GM21447 (cell line): ENCODE data around the gene GAPT.

Experiments used
- ATAC-seq: cut with Tn5 transposase; IDR thresholded peaks from one replicate; pipeline ENCODE4 v1.9.1; 2021; ENCODE audit not compliant: unreplicated experiment

The GAPT gene

DNA sequence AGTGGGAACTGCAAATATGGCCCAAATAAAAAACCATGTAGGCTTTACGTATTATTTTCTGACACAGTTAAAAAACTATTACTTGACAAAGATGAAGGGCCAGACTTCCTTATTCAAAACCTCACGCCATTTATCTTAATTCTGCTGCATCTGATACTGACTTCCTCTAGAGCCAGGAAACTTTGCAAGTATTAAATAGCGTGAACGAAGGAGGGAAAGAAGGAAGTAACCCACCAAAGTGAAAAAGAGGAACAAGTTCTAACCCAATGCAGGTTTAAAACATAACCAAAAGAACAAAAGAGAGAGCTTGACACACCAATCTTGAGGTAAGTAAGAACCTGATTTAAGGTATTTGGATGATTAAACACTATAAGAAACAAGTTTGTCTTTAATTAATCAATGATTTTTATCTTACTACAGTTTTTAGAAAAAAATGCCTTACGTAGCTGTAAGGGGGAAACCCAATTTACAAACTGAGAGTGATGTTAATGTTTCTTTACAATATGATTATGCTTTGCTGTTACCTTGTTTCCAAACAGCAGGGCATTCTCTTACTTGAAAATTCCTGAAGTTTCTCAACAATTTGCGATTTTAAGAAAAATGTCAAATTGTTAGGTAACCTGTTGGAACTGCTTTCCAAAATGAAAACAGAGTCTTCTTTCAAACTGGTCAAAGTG is at the start of gene GAPT:
Gene GAPT, plus strand, starts transcription at position 220 of the 677 bp plus-strand sequence. CDS start 3,102 bp downstream, outside the sequence.
- ATAC-seq, result peak; percentile 81

DNA sequence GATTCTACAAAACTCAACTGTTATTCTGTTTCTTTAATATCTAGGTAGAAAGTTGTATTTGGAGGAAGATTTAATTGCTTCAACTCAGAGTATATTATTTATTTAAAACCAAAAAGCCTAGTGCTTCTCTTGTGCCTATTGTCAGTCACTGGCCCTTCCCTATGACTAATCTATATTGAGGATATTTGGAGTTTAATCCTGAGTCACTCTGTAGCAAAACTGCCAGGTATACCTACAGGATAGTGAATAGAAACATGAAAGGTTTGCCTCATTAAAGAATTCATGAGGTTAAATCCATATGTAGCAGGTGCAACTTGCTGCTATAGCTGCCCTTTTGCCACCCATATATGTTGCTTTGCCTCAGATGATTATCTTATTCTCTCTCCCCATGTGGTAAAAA is 46.4 kb upstream of the GAPT start:
- ATAC-seq, result no peak

DNA sequence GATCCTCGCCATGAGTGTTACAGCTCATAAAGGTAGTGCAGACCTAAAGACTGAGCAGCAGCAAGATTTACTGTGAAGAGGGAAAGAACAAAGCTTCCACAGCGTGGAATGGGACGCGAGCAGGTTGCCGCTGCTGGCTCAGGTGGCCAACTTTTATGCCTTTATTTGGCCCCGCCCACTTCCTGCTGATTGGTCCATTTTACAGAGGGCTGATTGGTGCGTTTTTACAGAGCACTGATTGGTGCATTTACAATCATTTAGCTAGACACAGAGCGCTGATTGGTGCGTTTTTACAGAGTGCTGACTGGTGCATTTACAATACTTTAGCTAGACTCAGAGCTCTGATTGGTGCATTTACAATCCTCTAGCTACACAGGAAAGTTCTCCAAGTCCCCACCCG is 45.2 kb upstream of the GAPT start:
- no peak for ATAC-seq

DNA sequence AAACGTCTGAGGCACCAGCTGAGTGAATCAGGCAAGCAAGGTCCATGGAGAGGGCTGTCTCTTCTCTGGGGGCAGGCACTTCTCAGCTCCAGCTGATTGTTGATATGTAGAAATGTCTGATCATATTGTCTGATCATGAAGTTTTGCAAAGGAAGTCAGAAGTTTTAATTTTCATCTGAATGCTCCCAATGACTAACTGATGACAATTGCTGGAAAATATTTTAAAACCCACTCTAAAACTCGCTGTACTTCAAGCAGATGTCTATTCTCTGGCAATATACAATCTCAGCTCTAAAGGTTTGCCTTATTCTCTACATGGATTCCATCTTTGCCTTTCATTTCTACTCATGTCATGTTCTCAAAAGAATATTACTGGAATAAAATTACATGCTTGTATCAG is 44.0 kb upstream of the GAPT start:
- ATAC-seq, result no peak

DNA sequence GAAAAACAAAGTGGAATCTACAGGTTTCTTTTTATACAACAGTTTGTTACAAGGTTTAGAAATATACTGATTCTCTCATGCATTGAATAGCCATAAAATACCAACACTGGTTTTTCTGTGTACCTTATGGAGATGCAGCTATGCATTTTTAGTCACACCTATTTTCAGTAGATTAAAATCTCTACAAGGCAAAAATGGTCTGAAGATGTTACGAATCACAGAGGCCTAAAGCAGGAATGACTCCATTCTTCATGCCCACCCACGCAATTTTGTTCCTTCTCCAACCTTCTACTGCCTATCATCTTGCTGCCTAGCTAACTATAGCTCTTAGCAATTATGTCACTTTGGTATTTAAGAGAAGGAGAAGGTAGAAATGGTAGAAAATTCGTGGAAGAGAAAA is 41.2 kb upstream of the GAPT start:
- no peak for ATAC-seq

DNA sequence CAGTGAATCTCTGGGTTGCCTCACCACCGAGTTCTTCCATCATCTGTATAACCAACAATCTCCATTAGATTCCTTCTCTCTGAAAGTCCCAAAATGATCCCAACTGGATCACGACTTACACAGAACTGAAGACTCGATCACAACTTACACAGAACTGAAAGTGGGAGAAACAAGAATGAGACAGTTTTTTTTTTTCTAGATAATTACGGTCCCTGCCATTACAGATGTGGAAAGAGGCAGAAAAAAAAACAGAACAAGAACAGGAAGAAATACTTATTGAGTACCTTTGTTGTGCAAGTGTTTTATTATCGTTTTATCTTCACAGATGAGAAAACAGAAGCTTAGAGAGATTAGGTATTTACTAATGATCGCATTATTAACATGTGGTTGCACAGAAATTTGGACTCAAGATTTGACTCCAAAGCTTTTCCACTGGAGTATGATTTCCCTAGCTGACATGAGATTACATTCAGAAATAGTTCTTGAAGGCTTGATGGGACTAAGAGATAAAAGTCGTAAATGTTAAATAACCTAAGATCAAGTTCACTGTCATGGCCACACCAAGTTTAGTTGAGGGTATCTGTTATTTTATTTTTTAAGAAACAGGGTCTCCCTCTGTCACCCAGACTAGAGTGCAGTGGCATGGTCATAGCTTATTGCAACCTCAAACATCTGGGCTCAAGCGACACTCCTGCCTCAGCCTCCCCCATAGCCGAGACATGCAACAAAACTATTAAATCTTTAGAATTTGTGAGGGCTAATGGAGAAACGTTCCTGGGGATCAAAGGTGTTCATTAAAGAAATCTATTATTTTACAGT is 40.2 kb upstream of the GAPT start:
- no peak for ATAC-seq

DNA sequence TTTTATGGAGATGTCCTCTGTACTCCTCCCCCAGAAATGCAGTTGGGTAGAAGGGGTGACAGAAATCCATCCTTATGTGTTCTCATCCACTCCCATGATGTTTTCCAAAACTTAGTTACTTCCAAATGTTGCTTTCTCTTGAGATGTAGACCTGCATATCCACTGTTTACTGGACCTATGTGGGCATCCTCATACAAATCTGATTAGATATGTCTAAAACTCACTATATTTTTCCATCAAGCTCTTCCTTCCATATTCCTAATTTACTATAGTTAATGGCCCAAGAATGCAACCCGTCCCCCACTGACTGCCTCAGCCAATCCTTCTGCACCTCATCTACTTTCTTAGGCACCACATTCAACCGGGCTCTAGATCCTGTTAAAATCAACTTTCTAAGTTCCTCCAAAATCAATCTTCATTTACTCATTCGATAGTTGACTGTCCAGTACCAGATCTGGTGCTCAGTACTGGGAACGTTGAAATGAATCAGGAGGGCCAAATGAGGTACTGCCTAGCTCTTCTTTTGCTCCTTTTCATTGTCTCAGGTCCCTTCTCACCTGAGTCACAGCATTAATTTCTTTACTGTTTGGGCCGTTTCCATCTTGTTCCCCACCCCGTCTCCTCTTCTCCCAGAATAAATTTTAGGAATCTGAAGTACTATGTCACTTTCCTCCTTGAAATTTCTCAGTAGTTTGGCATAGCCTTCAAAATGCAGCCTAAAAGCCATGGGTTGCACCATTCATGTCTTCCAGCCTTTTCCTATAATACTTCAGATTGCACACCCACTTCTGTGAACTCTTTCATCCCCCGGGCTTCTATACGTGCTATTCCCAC is 39.3 kb upstream of the GAPT start:
- ATAC-seq, result no peak

DNA sequence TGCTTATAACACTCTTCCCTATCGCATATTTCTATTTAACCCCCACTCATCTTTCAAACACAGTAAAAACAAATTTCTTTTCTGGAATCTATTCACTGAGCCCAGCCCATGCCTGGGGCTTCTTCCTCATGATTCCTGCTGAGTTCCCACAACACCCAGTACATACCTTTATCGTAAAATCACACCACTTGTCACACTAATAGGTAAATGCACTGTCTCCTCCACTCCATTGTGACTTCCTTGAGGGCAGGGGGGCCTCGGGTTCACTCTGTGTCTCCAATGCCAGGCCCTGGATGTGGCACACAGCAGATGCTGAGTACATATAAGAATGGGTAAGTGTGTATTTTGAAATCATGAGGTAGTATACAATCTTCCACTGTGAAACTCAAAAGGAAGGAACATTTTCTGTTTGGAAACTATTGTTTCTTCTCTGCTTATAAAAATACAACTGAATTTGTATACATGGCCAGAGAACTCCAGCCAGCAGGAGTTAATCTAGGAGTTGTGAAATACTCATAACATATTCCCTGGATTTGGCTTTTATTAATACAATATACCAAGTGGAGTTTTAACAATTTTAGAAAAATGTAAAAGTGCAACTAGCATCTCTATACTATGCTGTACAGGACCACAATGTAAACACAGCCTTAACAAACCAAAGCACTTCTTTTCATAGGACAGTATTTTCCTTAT is 38.5 kb upstream of the GAPT start:
- ATAC-seq, result no peak

DNA sequence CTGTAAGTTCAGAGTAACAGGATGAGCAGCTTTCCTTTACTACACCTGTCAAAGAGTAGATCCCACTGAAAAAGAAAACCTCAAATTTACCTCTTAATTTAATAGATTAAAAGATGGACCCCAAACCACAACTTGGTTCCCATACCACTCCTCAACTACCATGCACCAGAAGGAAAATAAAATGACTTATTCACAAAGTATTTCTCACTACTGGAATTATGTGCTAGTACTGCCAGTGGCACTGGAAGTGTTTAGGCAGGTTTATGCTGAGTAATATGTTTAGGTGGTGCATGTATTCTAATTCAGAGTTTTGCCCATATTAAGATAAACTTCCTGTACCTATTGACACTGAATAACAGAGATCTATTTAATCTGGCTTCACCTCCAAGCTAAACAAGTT is 37.9 kb upstream of the GAPT start:
- no peak for ATAC-seq

DNA sequence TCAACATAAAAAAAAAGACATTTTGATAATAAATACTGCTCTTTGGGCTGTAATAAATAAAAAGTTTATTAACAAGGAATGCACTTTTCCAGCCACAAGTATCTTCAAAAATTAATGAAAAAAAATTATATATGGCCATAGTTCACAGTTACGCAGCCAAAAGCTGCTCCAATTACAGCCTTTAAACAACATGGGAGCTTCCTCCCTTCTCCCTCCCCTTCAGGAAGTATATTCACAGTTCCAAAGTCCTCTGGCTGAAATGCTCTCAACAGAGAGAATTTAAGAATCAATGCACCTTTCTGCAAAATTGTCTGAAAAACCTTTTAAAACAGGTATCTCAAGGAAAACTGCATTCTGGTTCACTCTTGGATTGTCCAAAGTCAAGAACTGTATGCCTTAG is 37.2 kb upstream of the GAPT start:
- ATAC-seq, result no peak

DNA sequence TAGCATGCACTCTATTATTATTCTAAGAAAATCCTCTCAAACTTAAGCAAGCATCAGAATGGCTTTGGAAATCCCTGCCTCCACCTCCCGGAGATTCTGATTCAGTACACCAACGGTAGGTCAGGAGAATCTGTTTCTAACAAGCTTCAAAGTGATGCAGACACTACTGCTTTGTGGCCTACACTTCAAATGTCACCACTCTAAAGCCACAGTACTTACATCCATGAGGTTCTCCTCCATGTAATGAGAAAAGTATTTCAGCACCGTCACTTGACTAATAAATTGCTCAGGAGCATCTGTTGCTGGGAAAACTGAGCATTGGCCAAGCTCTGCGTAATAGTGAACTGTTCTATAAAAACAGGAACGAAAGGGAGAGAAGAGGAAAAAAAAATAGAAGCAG is 36.2 kb upstream of the GAPT start:
- ATAC-seq, result no peak

DNA sequence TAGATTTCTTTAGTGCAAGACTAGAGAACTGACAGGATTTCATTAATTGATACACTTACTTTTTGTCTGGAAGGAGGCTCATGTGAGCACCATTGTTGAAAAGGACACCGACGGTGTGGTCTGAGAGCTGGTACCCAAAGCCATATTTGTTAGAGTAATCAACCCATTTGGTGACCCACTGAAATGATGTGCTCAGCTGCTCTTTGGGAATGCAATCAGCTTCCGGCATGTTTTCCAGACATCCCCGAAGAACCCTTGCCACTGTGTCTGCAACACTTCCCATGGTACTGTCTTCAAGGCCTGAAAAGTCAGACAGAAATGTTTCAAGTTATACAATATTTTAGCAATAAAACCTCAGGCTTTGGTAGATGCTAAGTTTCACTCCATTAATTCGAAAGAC is 35.8 kb upstream of the GAPT start:
- ATAC-seq, result no peak

DNA sequence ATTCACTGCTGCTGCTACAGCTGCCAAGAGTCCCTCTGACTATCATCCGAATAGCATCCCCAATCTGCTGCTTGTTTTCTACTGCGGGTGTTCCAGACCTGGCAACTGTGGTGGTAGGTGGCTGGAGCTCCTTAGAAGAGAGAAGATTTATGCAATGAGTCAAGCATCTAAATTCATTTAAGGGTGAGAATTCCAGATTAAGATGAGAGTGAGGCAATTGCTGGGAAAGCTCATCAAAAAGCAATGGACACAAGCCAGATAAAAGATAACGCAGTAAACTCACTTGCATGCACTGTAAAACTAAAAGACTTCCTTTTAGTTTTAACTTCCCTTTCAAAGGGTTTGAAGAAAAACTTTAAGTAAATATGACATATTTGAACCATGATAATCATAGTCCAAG is 35.2 kb upstream of the GAPT start:
- ATAC-seq, result no peak

DNA sequence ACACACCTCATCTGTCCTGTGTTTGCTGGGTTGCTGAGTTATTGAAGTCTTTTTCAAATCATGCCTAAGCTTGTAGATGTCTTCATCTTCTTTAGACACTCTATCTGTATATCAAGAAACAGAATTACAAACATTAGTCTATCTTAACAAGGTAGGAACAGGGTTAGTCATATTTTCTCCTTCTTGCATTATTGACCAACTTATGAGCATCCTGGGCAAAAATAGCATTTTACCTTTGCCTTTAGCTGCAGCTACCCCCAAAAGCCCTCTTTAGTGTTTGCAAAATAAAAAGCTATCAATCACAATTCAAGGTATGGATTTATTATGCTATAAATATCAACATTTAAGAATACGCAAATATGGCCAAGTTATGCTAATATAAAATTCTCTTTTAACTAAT is 34.7 kb upstream of the GAPT start:
- no peak for ATAC-seq

DNA sequence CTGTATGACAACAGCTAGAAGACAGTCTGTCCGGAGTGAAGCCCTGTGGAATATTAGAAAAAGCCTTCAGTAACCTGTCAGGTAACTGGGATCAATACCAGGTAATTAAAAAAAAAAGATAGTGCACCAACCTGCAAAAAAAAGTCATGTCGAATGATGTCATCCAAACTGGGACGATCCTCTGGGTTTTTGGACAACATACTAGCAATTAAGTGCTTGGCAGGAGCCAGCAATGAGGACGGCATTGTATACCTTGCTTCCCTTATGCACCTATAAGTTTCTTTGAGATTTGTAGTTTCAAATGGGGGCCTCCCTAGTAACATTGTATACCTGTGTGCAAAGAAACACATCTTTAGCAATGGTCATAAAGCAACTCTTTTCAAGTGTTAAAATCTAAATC is 34.2 kb upstream of the GAPT start:
- no peak for ATAC-seq

DNA sequence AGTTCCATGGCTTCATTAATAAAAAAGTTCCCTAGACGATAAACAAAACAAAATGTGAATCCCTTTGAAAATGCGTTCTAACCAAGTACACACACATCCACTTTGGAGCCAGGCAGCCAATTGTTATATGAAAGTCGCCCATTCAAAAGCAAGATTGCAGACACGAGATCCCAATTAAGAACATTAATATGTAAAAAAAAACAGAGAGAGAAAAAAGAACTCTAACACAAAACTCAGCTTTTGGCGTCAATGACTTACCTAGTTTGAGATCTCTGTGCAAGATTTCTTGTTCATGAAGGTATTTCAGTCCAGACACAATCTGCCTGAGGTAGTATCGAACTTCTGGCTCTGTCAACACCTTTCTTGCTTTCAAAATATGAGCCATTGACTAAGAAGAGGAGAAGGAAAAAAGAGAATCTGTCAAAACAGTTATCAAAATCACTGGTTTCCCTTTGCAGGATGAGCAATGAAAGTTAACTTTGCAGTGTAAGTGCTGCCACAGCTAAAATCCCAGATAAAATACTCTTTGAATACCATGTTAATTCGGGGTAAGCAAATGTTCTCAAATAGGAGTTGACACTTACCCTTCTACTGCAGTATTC is 33.0 kb upstream of the GAPT start:
- ATAC-seq, result no peak

DNA sequence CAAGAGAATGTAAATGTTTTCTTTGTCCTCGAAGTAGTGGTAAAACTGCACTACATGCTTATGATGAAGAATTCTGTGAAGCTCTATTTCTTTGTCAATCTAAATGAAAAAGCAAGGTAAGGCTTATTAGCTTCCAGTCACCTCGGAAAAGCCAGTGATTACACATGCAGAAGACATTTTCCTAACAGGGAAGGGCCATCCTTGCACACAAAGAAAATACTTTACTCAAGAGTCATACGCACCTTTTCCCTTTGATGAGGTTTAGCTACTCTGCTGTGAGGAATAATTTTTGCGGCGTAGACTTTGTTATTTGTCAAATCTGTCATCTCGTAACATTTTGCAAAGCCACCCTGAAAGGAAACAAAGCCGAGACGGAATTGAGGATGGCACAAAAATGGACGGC is 32.5 kb upstream of the GAPT start:
- ATAC-seq, result no peak

DNA sequence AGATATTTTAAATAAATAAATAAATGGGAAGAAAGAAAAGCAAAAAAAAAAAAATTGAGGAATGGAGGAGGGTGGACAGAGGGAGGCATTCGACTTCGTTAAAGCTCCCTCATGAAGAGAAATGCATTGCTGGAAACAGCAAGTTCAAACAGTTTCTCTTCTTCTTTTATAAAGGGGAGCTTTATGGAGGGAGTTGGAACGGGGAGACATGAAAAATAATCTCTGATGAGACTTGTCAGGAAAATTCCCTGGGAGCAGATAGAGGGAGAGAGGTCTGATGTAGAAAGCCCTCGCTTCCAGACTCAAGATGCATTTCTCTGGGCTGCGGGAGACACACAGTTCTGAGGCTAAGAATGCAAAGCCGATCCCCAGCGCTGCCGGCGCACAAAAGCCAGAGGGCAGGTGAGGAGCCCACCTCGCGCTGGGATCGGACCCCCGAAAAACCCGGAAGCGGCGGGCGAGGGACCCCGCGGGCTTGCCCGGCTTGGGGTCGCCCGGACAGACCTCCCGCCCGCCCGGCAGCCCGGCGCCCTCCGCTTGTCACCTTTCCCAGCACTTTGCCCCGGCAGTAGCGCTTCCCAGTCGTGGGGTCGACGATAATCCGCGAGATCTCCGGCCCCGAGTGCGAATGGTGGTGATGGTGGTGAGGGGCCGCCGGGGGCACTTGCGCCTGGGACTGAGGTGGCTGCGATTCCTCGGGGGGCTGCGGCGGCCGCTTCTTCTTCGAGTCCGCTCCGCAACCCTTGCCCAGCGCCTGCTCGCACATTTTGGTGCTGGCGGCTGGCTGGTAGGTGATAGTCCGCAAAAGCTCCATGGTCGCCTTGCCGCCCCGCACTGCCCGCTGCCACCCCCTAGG is 31.9 kb upstream of the GAPT start:
- ATAC-seq, result no peak

DNA sequence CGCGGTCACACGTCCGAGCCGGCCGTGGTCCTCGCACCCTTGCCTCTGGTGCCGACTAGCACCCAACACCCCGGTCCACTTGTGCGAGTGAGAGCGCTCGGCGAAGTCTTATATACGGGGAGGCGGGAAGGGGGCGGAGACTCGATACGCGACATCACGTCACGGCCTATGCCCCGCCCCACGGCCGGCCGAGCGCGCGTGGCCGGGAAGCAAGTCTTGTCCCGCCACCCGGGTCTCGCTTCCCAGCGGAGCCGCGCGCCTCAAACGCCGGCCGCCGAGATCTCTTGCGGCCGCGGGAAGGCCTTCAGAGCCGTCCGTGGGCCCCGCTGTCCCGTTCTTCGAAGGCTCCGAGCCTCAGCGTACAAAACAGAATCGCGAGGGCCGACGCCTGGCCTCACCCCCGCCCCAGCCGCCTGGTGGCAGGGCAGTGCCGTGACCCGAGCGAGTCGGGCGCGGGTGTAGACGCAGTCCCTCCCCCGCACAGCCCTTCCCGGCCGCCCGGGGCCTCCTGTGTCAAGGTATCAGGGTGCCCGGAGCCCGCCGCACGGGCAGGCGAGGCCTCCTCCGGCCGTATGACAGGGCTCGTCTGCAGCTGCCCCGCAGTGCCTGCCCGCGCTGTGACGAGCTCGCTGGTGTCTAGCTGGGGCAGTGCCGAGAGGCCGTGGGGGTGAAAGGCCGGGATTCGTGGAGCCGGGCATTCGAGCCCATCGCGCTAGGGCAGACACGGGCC is 31.1 kb upstream of the GAPT start, which contains the start of gene PLK2:
Gene PLK2, minus strand, starts transcription at position 85 of the 730 bp plus-strand sequence. CDS start 127 bp downstream, outside the sequence.
- ATAC-seq, result peak; percentile 80
